ENCODE measurements around the gene NKD2. TPM values are rescaled to one million over a fixed set of nuclear protein-coding genes. Genes with fewer than 3 reads are reported as not detected.

Gene NKD2
- total and polyA plus RNA-seq, 2 experiments from 2014 or later: not detected

GRCh38 chr5:1068204-1068894 is 59.7 kb downstream of the NKD2 start:
- H3K9ac ChIP-seq: no peak overlapping the region
- no peaks in the 10 kb centered on the region for H3K27me3 ChIP-seq (replicated peaks; ENCODE audit: insufficient read depth)
- H3K9me3 ChIP-seq (ENCODE audit: low read depth): no peaks in the 10 kb centered on the region
- 81 to 82% methylated on average over 33 to 34 of the region's 34 CpGs for WGBS, 2 experiments (ENCODE audit: low coverage in 1 of 2, low lambda C conversion rate in 2 of 2, missing lambda C conversion rate in 2 of 2)
- no peaks in the 10 kb centered on the region for H4K20me1 ChIP-seq (ENCODE audit: insufficient read depth)
- no peaks in the 10 kb centered on the region for H3F3A ChIP-seq (ENCODE audit: insufficient read depth)
- no peaks in the 10 kb centered on the region for H3K4me1 ChIP-seq (ENCODE audit: insufficient read depth)
- TF ChIP-seq EZH2phosphoT487 (IDR thresholded peaks at IDR 0.05; ENCODE audit: insufficient read depth, low read depth) (no peak), EZH2 (IDR thresholded peaks at IDR 0.05; ENCODE audit: insufficient read depth, poor library complexity, severe bottlenecking) (no peak)
- no peak overlapping the region for H3K4me2 ChIP-seq (ENCODE audit: unreplicated experiment)
- H3K9me2 ChIP-seq (ENCODE audit: insufficient read depth): no peaks in the 10 kb centered on the region
- in situ Hi-C loops (cut with MboI): no loop called here
- H3K4me3 ChIP-seq: no peak overlapping the region
- H3K27ac ChIP-seq: no peak overlapping the region
- H2AFZ ChIP-seq: no peak overlapping the region
- no peak for DNase-seq
- H3K36me3 ChIP-seq (ENCODE audit: low read depth): no peaks in the 10 kb centered on the region
- no peaks in the 10 kb centered on the region for H3K79me2 ChIP-seq (ENCODE audit: insufficient read depth)

- no peaks in the 10 kb centered on the region for H3K36me3 ChIP-seq (ENCODE audit: low read depth)
- WGBS, 2 experiments (ENCODE audit: low coverage in 1 of 2, low lambda C conversion rate in 2 of 2, missing lambda C conversion rate in 2 of 2): 80 to 85% methylated on average over 26 to 33 of the region's 33 CpGs
- no peak overlapping the region for H3K4me3 ChIP-seq
- no peak overlapping the region for H3K9ac ChIP-seq
- no peak for DNase-seq
- H3K79me2 ChIP-seq (ENCODE audit: insufficient read depth): no peaks in the 10 kb centered on the region
- TF ChIP-seq EZH2 (IDR thresholded peaks at IDR 0.05; ENCODE audit: insufficient read depth, poor library complexity, severe bottlenecking): no peak
- no peak for TF ChIP-seq EZH2phosphoT487 (IDR thresholded peaks at IDR 0.05; ENCODE audit: insufficient read depth, low read depth)
- H3K4me1 ChIP-seq (ENCODE audit: insufficient read depth): no peaks in the 10 kb centered on the region
- H3K27me3 ChIP-seq (replicated peaks; ENCODE audit: insufficient read depth): no peaks in the 10 kb centered on the region
- no peak overlapping the region for H3K27ac ChIP-seq
- H3K9me3 ChIP-seq (ENCODE audit: low read depth): no peaks in the 10 kb centered on the region
- no peak overlapping the region for H2AFZ ChIP-seq
- in situ Hi-C loops (cut with MboI): no loop called here
- no peak overlapping the region for H3K4me2 ChIP-seq (ENCODE audit: unreplicated experiment)
- H4K20me1 ChIP-seq (ENCODE audit: insufficient read depth): no peaks in the 10 kb centered on the region
- no peaks in the 10 kb centered on the region for H3K9me2 ChIP-seq (ENCODE audit: insufficient read depth)
- no peaks in the 10 kb centered on the region for H3F3A ChIP-seq (ENCODE audit: insufficient read depth)
Measured at GRCh38 chr5:1068895-1069719, 60.5 kb downstream of the NKD2 start.

GRCh38 chr5:1069720-1070088 is 61.1 kb downstream of the NKD2 start:
- H4K20me1 ChIP-seq (ENCODE audit: insufficient read depth): no peaks in the 10 kb centered on the region
- no peak overlapping the region for H3K4me3 ChIP-seq
- no peaks in the 10 kb centered on the region for H3K4me1 ChIP-seq (ENCODE audit: insufficient read depth)
- H3K9me3 ChIP-seq (ENCODE audit: low read depth): no peaks in the 10 kb centered on the region
- H3K9me2 ChIP-seq (ENCODE audit: insufficient read depth): no peaks in the 10 kb centered on the region
- WGBS, 2 experiments (ENCODE audit: low coverage in 1 of 2, low lambda C conversion rate in 2 of 2, missing lambda C conversion rate in 2 of 2): 90 to 92% methylated on average over 13 to 14 of the region's 15 CpGs
- H3K4me2 ChIP-seq (ENCODE audit: unreplicated experiment): no peak overlapping the region
- no peaks in the 10 kb centered on the region for H3K27me3 ChIP-seq (replicated peaks; ENCODE audit: insufficient read depth)
- H3K36me3 ChIP-seq (ENCODE audit: low read depth): no peaks in the 10 kb centered on the region
- no peak overlapping the region for H2AFZ ChIP-seq
- no peak overlapping the region for H3K9ac ChIP-seq
- no peak for DNase-seq
- no peaks in the 10 kb centered on the region for H3K79me2 ChIP-seq (ENCODE audit: insufficient read depth)
- no peak overlapping the region for H3K27ac ChIP-seq
- H3F3A ChIP-seq (ENCODE audit: insufficient read depth): no peaks in the 10 kb centered on the region
- TF ChIP-seq EZH2phosphoT487 (IDR thresholded peaks at IDR 0.05; ENCODE audit: insufficient read depth, low read depth): no peak
- no peak for TF ChIP-seq EZH2 (IDR thresholded peaks at IDR 0.05; ENCODE audit: insufficient read depth, poor library complexity, severe bottlenecking)
- in situ Hi-C loops (cut with MboI): no loop called here

GRCh38 chr5:1073239-1074102 is 64.9 kb downstream of the NKD2 start:
- Histone ChIP-seq H3K36me3 (ENCODE audit: low read depth) (no peaks in the 10 kb centered on the region), H3F3A (ENCODE audit: insufficient read depth) (no peaks in the 10 kb centered on the region), H3K79me2 (ENCODE audit: insufficient read depth) (no peaks in the 10 kb centered on the region), H3K4me2 (ENCODE audit: unreplicated experiment) (no peak overlapping the region), H3K9me2 (ENCODE audit: insufficient read depth) (no peaks in the 10 kb centered on the region), H3K9me3 (ENCODE audit: low read depth) (no peaks in the 10 kb centered on the region), H3K4me3 (no peak overlapping the region), H3K4me1 (ENCODE audit: insufficient read depth) (no peaks in the 10 kb centered on the region), H3K9ac (no peak overlapping the region), H4K20me1 (ENCODE audit: insufficient read depth) (no peaks in the 10 kb centered on the region), H3K27me3 (replicated peaks; ENCODE audit: insufficient read depth) (no peaks in the 10 kb centered on the region), H3K27ac (no peak overlapping the region), H2AFZ (no peak overlapping the region)
- DNase-seq: no peak
- in situ Hi-C loops (cut with MboI): no loop called here
- WGBS, 2 experiments (ENCODE audit: low coverage in 1 of 2, low lambda C conversion rate in 2 of 2, missing lambda C conversion rate in 2 of 2): 89% methylated on average over 35 to 45 of the region's 46 CpGs
- TF ChIP-seq EZH2phosphoT487 (IDR thresholded peaks at IDR 0.05; ENCODE audit: insufficient read depth, low read depth) (no peak), EZH2 (IDR thresholded peaks at IDR 0.05; ENCODE audit: insufficient read depth, poor library complexity, severe bottlenecking) (no peak)
